HG03521 (cell line): ENCODE results near the gene AP4M1.
"Not testable (repeated sequence)": the region's sequence is repeated elsewhere in the genome, so short reads cannot be mapped to it uniquely, and the experiment has no call there.

Source experiments
- ATAC-seq: cut with Tn5 transposase; IDR thresholded peaks from one replicate; pipeline ENCODE4 v1.9.1; 2021; ENCODE audit warnings: mild to moderate bottlenecking, moderate library complexity; ENCODE audit not compliant: unreplicated experiment

The AP4M1 gene

DNA sequence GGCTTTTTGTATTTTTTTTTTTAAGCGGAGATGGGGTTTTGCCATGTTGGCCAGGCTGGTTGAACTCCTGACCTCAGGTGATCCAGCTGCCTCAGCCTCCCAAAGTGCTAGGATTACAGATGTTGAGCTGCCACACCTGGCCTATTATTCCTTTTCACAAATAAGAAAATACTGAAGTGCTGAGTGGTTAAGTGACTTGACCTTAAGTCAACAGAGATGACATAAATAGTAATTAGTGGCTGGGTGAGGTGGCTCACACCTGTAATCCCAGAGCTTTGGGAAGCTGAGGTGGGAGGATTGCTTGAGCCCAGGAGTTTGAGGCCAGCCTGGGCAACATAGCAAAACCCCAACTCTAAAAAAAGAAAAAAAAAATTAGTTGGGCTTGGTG lies 28.8 kb downstream of the AP4M1 start:
- ATAC-seq: not testable (repeated sequence)

GRCh38 chr7:100130608-100131453 lies 29.4 kb downstream of the AP4M1 start:
- no peak for ATAC-seq

- ATAC-seq: no peak
Observed at GRCh38 chr7:100132126-100132525, 30.7 kb downstream of the AP4M1 start.

DNA sequence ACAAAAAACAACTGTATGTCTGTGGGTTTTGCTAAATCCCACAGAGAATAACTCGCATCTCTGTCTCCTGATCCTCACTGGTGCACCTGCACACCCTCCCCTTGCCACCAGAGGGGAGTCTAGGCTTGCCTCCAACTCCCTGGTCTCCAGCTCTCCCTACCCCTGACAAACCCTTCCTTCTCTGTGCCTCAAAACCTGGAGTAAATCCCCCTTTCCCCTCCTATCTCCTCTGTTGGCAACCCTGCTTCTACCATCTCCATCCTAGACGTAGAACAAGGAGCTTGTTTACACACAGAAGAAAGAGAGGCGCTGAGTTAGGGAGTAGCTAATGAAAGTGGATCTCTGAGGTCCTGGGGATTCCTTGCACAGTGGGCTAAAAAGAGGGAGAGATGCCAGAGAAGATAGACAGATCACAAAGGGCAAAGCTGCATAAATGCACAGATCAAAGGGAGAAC lies 31.3 kb downstream of the AP4M1 start:
- peak; percentile 67 for ATAC-seq

- ATAC-seq: no peak
Observed at GRCh38 chr7:100137851-100138760, 36.7 kb downstream of the AP4M1 start.

DNA sequence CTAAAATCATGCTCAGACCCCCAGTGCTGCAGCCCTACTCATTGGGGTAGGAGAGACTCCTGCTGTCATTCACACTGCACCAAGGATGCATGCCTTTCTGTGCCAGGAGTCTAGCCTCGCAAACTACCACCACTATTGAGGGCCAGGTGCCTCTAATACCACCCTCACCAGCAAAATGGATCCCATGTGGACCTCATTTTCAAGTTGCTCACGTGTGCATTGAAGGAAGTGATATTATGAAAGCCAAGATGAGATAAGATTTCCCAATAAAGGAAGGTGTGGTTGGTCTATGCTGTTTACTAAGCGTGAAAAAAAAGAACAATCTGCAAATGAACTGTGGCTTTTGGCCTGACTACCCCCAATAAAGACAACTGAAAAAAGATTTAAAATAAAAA lies 40.1 kb downstream of the AP4M1 start:
- ATAC-seq: no peak

GRCh38 chr7:100142461-100142860 lies 41.0 kb downstream of the AP4M1 start:
- ATAC-seq: no peak

DNA sequence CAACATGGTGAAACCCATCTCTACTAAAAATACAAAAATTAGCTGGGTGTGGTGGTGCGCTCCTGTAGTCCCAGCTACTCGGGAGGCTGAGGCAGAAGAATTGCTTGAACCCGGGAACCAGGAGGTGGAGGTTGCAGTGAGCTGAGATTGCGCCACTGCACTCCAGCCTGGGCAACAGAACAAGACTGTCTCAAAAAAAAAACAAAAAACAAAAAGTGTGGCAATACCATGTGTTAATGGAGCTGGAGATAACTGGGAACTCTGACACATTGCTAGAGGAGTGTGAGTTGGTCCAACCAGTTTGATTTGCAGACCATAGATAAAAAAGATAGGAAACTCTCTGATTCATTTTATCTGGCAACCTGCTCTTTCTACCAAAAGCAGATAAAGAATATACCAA lies 44.9 kb downstream of the AP4M1 start:
- ATAC-seq: not testable (repeated sequence)

- no peak for ATAC-seq
Observed at GRCh38 chr7:100147278-100147677, 45.8 kb downstream of the AP4M1 start.

GRCh38 chr7:100148225-100148558 lies 46.7 kb downstream of the AP4M1 start:
- no peak for ATAC-seq

GRCh38 chr7:100148559-100149328 lies 47.3 kb downstream of the AP4M1 start, which contains the start of gene LAMTOR4:
Gene LAMTOR4, plus strand, starts transcription at chr7:100148918. Its CDS starts 55 bp downstream, at chr7:100148973.
- peak; percentile 97 for ATAC-seq

DNA sequence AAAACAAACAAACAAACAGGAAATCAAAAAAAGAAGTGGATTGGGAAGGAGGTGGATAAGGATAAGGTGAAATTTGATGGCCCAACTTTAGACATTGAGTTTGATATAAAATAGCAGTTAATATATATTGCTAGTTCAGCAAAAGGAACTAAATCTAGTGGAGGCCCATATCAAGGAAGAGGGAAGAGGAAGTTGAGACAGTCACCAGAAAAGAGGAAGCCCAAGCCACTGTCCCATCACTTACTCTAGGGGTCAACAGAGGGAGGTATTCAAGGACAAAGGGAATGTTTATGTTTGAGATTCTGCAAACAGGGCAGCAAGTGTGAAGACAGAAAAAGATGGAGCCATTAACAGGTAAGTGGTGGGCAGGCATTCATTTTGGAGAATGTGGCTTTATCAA lies 51.0 kb downstream of the AP4M1 start:
- ATAC-seq: no peak

DNA sequence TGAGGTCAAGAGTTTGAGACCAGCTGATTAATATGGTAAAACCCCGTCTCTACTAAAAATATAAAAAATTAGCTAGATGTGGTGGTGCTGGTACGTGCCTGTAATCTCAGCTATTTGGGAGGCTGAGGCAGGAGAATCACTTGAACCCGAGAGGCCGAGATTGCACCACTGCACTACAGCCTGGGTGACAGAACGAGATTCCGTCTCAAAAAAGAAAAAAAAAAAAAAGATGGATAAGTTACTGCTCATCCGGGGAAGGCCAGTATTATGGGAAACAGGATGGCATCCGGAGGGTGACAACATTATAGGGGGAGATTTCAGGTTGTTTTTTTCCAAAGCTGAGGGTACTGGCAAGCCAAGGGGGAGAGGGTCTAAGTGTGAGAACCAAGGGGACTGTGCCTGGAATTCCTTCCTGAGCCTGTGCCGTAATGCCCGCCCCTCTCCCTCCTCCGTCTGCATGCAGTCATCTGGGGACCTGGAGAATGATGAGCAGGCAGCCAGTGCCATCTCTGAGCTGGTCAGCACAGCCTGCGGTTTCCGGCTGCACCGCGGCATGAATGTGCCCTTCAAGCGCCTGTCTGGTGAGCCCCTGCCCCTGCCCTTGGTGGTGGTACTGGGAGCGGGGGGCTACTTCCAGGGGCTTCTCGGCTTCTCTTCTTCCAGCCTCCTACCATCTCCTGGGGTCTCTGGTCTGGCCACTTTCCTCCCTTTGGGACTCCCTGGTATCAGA lies 51.7 kb downstream of the AP4M1 start:
- ATAC-seq: no peak

DNA sequence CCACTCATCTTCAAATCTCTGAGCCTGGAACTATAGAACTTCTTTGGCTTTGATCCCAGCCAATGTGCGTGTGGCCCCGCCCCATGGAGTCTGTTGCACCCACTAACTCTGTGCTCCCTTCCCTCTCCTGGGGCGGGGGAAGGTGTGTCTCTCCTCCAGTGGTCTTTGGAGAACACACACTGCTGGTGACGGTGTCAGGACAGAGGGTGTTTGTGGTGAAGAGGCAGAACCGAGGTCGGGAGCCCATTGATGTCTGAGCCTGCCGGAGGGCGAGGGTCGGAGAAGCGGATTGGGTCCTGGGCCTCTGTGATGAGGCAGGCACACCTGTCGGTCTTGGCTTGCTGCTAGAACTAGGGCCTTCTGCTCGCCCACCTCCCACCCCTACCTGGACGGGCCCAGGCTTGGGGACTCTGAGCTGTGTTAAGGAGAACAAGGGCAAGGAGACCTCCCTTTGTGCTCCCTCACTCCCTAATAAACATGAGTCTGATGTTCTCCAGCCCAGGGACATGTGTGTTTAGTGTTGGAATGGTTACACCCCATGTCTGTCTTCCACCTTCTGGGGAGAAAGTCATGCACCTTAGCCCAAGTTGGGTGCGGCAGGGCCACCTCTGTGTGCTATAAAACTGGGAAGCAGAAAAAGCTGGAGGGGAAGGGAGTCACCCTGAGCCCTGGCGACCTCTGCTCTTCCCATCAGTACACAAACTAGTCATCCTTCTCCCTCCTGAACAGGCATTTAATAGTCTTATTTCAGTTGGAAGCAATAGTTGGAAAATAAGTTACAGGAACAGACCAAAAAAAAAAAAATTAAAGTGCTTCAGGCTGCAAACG lies 52.5 kb downstream of the AP4M1 start:
- ATAC-seq: no peak

- no peak for ATAC-seq
Observed at GRCh38 chr7:100154651-100155491, 53.4 kb downstream of the AP4M1 start.

GRCh38 chr7:100155553-100156317 lies 54.3 kb downstream of the AP4M1 start:
- ATAC-seq: no peak

DNA sequence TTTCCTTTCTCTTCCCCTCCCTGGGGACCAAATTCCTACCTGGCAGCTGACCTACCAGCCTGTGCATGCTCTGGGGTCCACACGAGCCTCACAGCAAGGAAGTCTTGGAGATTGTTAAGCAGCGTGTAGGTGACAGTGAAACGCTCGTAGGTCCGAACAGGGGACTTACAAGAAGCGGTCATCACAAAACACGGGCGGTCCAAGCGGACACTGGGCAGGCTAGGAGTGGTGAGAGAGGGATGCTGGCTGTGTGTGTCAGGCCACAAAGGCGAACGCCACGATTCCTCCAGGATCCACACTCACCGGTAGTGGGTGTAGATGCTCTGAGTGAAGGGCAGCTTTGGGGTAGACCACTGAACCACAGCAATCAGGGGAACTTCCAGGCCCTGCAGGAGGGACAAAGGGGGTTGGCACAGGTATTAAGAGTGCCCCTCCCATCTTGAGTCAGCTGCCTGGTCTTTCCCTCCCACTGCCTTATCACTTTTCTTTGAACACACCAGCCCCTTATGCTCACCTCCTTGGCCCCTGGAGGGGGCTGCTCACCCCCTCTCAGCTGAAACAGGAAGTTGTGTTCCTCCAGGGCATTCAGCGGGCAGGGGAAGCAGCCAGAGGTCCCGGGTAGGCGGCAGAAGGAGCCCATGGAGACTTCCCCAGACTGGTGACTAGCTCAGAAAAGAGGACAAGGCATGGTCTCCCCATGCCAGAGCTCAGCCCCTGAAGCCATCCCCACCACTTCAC lies 55.1 kb downstream of the AP4M1 start:
- ATAC-seq: no peak
